T-helper 2 cell (primary cell): ENCODE measurements around the gene SPINK1.
"Not testable (repeated sequence)": the region's sequence is repeated elsewhere in the genome, so short reads cannot be mapped to it uniquely, and the experiment has no call there.

Experiments
- DNase-seq, 5 experiments: peaks; one replicate each; pipeline versions ENCODE4 v3.0.0 to v3.0.0-alpha.2; 2012 to 2022

The SPINK1 gene

DNA sequence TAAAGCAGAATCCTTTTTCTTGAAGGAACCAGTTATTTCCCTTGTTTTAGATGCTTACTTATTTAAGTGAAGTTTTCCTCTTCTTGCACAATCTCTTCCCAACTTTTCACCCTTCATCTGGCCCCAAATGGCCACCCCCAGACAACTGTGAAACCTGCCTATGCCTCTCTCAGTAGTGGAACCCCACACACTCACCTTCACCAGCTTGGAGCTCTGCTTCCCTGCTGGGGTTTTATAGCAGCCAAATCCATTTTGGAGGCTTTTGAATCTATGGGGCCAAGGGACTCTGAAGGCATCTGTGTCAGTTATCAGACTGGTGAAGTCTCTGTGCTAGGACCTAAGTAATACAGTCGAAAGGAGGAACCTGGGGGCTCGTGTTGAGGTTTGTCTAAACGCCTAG lies 22.9 kb upstream of the SPINK1 start:
- no peak for DNase-seq

DNA sequence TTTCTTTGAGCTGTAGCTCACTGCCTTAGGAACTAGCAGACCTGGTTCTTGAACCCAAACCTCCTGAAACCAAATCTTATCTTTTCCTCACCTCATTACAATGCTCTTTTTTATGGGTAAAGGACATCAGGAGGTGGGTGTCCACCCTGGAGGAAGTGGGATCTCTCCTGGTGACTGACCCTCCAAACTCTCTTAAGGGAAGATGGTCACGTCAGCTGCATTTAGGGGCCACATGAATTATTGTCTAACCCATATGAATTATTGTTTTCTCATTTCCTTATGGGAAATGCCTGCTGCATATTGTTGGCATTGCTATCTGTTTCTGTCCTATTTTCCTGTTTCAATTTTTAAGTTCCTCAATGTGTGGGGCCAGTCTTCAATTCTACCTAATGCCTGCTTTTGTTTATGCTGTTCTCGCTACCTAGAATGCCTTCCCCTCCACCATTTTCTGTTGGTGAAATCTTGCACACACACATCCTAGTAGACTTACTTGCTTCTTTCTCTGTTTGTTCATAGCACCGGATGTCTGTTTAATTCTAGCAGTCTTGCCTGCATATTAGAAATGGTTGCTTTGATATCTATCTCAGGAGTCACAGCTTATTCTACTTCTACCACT lies 22.0 kb upstream of the SPINK1 start:
- DNase-seq: no peak

DNA sequence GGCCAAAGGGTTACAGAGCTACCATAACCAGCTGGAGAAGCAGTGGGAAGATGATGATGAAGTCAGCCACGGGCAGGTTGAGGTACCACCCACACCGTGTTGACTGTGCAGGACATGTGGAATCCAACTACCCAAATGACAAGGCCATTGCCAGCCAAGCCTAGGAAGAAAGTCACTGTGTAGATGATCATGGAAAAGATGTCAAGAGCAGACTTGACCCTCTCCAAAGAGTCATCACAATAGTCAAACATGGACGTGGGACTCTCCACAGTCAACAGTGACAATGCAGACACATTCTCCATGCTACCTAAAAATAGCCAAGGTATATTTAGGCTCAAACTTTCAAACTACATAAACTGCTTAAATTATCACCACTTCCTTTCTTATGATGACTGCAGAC lies 20.9 kb upstream of the SPINK1 start:
- no peak for DNase-seq

DNA sequence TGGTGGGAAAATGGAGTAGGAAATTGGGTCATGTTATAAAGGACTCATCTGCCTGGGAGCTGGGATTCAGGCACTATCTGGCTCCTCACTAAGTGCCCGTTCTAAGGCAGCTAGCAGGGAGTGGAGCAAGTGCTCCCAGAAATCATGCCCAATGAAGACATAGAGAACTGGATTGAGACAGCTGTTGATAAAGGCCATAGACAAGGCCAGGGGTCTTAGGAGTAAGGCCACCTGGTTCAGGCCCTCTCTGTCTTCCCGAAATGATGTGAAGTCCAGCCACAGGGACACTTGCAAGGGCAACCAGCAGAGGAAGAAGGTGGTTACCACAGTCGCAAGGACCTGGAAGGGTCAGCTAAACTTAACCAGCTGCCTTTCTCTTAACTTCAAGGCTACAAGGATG lies 20.1 kb upstream of the SPINK1 start:
- DNase-seq: no peak

DNA sequence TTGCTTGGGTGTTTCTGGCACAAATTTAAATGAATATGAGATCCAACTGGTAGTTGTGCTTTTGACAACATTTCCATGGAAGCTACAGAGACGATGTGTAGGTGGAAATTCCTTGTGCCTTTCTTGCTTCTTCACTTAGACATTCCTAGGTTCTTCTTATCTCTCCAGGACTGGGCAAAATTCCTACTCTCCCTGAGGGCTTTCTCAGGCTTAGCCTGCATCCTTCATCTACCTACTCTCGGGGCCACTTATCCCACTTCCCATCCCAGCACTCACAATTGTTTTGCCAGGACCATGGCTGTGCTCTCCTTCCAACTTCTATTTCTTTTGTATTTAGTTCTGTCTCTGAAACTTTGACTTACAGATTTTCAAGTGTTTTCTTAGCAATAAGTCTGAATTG lies 17.8 kb upstream of the SPINK1 start:
- no peak for DNase-seq

DNA sequence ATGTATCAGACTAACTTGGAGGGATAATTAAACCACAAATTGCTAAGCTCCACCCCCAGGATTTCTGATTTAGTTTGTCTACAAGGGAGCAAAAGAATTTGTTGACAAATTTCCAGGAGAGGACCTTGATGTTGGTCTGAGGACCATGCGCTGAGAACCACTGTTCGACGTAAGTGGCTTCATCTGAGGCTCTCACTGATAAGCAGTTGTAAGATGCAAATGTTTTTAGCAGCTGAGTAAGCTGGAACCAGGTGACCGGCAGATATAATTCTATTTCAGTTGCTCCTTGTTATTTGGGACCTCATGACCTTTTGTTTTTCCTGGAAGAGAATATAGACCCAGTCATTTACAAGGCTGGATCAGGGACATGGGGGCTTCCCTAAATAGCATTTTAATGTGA lies 14.1 kb upstream of the SPINK1 start:
- no peak for DNase-seq

DNA sequence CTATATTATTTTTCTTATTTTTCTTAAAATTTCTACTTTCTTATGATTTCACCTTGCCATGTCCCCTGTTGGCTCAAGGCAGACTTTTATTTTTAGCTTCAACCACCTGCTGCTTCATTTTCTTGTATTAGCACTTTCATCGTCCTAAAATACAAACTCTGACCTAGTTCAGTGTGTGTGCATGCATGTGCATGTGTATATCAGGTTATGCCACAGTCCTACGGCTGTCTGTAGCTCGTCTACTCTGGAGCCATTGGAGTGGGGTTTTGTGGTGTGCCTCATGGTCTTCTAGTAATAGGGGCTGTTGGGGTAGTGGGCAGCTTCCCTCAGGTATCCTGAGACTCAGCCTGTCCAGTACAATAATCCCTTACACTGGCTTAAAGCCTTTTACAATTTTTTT lies 13.4 kb upstream of the SPINK1 start:
- no peak for DNase-seq

DNA sequence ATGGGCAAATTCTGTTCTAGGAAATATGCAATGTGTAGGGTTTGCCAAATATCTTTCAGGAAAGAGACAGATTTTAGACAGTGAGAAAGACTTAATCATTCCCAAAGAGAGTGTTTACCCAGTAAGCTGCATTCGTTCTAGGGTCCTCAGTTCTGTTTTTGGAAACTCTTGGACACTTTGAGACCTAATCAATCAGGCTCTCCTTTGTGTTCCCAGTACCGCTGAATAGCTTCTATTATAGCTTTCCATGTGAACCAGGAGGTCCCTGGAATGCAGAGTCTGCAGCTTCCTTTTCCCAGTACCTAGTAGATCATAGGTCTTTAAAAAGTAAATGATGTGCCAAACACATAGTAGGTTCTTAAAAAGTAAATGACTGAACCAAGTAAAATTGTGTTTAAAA lies 11.4 kb upstream of the SPINK1 start:
- no peak for DNase-seq

DNA sequence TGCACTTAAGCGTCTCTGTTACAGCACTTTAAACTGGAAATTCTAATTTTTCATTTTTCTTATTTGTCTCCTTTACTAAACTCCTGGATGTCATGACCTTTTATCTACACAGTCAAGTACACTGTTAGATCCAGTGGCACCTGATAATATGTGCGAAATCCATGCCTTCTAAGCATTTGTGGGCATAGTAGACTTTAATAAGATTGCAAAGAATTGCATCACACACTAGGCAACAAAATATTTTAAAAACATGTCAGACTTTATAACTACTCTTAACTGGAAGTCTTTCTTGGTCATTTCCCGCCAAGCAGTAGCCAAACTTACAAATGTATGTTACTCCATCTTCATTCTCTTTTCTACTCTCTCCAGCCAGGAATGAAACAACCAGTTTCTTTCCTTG lies 5.0 kb upstream of the SPINK1 start:
- DNase-seq: no peak

DNA sequence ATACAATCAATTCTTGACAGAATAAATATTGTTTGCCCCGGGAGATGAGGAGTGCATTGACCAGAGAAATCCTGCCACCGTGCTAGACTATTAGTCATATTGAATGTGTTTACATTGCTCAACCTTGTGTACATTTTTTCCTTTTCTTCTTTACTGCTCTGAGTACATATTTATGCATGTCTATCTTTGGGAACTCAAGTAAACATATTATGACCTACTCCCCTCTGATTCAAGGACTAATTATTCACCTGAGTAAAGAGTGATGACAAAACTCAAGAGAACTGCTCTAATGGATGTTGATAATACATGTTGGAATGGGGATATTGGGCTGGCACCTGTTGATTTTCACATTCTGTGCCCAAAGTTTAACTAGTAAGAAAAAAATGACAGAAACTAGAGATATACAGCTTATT lies 3.9 kb upstream of the SPINK1 start:
- DNase-seq: no peak

DNA sequence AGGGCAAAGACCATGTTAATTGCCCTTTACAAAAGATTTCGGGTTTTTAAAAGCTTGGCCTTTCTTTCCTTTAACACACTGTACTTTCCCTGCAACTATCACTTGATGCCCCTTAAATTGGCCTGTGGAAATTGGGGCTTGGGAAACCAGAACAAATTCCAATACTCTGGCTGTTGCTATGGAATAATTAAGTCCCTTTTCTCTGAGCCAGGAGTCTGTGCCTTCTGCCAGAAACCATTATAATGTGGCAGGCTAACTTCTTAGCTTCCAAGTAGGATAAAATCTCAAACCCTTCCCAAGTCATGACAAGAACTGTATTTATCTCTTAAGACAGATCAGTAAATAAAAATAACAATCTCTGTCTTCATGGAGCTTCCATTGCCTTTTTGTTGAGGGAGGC lies 1.1 kb upstream of the SPINK1 start:
- no peak for DNase-seq

DNA sequence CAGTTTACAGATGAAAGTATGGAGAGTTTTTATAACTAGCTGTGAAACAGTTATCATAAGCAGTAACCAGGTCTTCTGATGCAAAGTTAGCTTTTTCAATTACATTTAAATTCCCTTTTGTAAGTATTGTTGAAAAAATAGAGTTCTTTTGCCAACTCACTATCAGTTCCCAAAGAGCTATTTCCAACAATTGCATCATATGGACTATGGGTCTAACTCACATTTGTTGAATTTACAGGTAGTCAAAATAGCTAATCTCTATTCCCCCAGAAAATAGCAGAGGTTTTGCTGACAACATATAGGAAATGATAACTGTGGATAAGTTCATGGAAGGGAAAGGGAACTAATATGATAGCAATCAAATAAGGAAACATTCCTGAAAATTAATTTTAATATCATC lies 1.4 kb downstream of the SPINK1 start:
- no peak for DNase-seq

DNA sequence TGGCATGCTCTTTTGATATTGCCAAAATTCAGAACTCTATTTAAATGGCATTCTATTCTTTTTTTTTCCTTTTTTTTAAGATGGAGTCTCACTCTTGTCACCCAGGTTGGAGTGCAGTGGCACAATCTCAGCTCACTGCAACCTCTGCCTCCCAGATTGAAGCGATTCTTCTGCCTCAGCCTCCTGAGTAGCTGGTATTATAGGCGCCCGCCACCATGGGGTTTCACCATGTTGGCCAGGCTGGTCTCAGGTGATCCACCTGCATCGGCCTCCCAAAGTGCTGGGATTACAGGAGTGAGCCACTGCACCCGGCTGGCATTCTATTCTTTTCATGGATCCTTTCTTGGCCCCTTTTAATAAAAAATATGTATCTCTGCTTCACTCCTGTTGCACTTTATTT lies 4.5 kb downstream of the SPINK1 start:
- DNase-seq: not testable (repeated sequence)

DNA sequence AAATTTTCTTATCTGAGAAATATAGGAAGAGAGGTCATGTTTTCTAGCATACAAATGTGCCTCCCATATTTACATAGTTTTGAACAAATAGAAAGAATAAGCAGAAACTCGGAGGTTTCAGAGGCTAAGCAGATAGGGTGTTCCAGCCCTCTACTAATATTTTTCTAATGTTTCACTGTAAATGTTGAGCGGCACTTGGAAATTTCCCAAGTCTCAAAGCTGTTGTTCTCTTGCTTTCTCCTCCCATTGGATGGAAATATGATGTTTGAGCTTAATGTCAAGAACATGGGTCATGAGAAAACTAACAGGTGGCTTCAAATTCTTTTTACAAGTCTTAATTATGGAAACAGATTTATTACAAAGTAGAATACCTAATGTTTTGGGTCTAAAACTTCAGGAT lies 5.1 kb downstream of the SPINK1 start:
- DNase-seq: no peak

DNA sequence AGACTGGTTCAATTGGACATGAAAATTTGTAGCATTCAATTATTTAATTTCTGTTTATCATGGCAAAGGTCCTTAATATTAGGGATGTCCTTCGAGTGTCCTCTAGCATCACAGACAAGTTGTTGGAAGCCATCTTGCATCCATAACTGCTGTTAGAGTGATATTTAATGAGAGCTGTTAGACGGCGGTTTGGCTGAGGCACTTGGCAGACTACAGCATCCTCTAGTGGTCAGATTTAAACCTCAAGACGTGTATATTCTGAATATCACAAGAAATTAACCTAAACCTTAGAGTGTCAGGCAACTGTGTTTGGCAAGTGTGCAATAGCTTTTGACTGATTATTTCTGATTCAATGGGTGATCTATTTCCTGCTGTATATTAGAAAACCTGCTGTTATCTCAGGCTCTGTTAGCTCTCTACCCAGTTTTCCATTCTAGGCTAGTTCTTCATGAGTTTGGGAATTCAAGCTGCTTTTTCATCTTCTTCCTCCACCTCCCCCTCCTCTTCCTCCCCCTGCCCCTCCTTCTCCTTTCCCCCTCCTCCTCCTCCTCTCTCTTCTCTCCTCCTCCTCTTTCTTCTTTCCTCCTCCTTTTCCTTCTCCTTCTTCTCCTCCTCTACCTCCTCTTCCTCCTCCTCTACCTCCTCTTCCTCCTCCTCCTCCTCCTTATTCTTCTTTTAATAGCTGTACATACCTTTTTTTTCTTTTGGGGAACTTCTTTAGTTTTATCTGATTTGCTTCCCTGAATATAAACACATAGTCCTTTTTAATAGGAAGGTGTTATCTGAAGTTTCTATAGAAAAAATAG lies 8.6 kb downstream of the SPINK1 start:
- peak in 4 of 5 experiments; percentile 6 to 75 (median 14) for DNase-seq

DNA sequence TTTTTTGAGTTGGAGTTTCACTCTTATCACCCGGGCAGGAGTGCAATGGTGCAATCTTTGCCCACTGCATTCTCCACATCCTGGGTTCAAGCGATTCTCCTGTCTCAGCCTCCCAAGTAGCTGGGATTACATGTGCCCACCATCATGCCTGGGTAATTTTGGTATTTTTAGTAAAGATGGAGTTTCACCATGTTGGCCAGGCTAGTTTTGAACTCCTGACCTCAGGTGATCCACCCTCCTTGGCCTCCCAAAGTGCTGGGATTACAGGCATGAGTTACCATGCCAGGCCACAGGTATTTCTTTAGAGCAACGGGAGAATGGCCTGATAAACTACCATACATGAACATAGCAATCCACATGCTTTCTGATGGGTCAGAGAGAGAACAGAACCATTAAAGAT lies 9.2 kb downstream of the SPINK1 start:
- not testable (repeated sequence) for DNase-seq

DNA sequence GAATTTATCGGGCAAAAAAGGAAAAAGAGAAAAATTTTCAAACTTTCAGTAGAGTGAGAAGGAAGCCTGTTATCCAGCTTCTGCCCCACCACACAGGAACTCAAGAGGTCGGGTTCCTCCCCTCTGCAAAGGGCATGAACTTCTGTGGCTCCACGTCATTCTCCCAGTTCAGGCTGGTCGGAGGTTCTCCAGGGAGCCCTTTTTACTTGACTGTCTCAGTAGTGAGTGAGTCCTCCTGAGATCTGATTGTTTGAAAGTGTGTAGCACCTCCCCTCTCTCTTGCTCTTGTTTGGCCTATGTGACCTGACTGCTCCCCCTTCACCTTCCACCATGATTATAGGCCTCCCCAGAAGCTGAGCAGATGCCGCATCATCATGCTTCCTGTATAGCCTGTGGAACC lies 9.7 kb downstream of the SPINK1 start:
- no peak for DNase-seq

DNA sequence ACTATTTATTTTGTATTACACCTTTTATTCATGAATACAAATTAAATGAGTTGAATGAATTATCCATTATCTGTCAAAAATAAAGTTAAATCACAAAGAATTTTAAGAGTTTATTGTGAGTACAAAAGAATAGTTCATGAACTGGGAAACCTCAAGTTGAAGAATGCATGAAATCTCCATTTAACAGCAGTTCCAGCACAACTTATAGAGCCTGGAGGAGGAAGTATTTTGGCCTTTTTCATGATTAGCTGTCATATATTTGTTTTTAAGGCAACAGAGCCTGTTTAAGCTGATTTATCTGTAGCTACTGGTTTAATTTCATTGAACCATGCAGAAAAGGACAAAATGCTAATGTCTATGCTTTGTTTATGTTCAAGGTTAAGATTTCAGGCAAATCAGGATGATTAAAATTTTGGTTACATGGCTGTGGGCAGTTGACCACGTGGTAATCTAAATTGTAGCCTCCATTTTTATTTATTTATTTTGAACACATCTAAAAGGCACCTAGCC lies 12.2 kb downstream of the SPINK1 start:
- no peak for DNase-seq

DNA sequence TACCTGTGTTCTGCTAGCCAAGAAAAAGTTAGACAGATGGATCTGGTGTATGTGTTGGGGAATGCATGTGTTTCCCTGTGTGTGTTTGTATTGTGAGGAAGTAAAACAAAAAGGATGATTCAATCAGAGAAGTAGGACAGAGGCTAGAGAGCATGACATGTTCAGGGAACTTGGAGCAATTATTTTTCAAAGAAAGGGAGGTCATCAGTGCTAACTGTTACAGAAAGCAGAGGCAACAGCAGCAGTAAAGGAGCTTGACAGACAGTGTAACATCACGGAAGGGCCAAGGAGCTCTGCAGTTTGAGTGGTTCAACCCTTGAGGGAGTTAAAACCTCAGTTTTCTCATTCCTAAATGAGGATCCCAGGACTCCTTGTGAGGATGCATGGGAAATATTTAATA lies 13.2 kb downstream of the SPINK1 start:
- DNase-seq: no peak

DNA sequence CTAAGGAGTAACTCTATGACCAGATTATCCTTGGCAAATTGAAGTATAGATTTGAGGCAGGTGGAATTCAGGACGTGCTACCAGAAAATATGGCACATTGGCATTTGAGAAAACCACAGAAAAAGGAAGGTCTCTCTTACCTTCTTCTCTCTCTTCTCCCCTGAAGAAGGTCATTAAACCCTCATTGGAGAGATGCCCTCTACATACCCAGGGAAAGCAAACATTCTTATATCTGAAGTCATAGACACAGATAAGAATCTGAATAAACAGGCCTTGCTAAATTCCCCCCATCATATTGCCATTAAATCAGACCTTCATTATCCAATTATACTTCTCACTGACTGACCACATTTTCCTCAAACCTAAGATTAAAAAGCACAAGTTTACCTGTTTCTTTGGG lies 17.8 kb downstream of the SPINK1 start:
- no peak for DNase-seq

DNA sequence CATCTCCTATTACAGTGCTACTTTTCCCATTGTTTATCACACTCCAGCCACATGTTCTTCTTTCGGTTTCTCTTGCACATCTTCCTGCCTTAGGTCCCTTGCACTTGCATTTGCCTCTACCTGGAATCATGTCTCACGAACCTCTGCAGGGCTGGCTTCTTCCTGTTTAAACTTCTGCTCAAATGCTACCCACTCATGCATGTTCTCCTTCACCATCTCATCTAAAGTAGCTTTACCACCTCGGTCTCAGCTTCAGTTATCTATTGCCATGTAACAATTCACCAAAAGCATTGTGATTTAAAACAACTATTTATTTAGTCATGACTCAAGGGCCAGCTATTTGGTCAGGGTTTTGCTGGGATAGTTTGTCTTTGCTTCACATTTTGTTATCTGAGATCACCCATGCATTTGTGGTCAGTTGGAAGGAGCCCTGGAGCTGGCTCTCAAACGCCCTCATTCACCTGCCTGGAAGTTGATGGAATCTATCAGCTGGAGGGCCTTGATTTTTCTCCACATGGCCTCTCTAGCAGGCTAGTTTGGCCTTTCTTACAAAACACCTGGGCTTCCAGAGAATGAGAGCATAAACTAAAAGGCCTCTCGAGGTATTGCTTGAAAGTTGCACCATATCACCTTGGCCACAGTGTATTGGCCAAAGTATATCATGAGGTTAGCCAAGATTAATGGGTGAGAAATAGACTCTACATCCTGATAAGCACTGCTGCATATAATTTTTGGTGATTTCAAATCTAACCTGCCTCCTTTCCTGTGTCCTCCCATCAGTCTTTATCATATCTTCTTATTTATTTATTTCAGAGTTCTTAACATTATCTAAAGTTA lies 21.4 kb downstream of the SPINK1 start:
- no peak for DNase-seq

DNA sequence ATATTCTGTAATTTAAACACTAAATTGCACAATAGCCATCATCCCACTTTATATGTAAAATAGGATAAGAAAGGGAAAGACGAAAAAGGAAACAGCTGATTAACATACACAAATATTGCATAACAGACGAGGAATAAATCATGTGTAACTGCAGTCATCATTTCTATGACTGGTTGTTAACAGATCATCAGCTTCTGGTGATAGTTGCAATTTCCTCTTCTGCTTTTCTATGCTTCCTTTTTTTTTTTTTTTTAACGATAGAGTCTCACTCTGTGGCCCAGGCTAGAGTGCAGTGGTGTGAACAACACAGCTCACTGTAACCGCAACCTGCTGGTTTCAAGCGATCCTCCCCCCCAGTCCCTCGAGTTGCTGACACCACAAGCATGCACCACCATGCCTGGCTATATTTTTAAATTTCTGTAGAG lies 26.4 kb downstream of the SPINK1 start:
- DNase-seq: peak in 3 of 5 experiments; percentile 2 to 86 (median 50)

DNA sequence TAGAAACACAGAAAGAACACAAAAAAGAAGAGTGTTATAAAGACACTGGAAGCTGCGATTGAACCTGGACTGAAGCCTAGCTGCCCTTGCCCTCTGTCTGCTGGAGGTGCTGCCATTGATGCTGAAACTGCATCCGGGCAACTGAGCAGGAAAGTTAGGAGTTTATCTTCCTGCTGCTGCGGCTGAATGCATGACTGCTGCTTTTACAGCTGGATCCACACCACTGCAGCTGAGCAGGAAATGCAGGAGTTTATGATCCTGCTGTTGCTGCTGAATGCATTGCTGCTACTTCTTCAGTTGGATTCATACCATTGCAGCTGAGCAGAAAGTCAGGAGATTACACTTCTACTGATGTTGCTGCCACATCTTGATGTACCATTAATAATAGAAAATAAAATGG lies 27.1 kb downstream of the SPINK1 start:
- DNase-seq: no peak

DNA sequence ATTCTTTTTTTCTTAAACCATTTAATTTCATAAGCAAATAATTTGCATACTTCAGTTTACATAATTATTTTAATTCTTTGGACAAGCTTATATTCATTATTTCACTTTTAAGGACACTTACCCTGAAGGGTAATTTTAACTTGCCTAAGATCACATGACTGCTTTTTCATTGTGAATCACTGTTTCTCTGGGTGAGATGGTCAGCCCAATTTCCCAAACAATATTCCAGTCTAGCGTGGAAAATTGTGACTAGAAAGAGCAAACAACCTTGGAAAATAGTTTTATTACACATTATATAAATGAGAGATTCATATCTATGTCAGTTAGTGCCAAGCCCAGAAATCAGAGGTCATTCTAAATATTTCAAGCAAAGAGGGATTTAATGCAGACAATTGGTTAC lies 27.5 kb downstream of the SPINK1 start:
- no peak for DNase-seq
